Stomach smooth muscle (tissue), 2 donors: ENCODE data around the gene DOCK11.

Source experiments
- H3K27ac ChIP-seq: one replicate; pipeline ENCODE4 v1.7.0; 2013; ENCODE audit warnings: mild to moderate bottlenecking, low read length, inconsistent platforms
- H3K27me3 ChIP-seq, 2 donors: one replicate each; pipeline ENCODE4 v1.7.0; 2013; ENCODE audit warnings: low read length in 2 of 2; ENCODE audit not compliant: insufficient read depth in 2 of 2, control insufficient read depth in 1 of 2
- H3K36me3 ChIP-seq, 2 donors: one replicate each; pipeline ENCODE4 v1.7.0; 2013; ENCODE audit warnings: low read length in 2 of 2; ENCODE audit not compliant: control insufficient read depth in 2 of 2, insufficient read depth in 2 of 2
- H3K4me1 ChIP-seq: one replicate; pipeline ENCODE4 v1.7.0; 2013; ENCODE audit warnings: low read length; ENCODE audit not compliant: control insufficient read depth, insufficient read depth
- H3K4me3 ChIP-seq, 2 donors: one replicate each; pipeline ENCODE4 v1.7.0; 2013; ENCODE audit warnings: low read length in 2 of 2
- H3K9ac ChIP-seq, 2 donors: one replicate each; pipeline ENCODE4 v1.7.0; 2013; ENCODE audit warnings: low read length in 2 of 2, mild to moderate bottlenecking in 1 of 2
- H3K9me3 ChIP-seq, 2 donors: one replicate each; pipeline ENCODE4 v1.7.0; 2013; ENCODE audit warnings: low read length in 2 of 2; ENCODE audit not compliant: control insufficient read depth in 2 of 2
- donor health status: healthy.
- donor health status: Pancreatic carcinoma.

The DOCK11 gene

GRCh38 chrX:118530219-118530911 lies 34.8 kb downstream of the DOCK11 start:
- H3K27me3 ChIP-seq: no peaks in the 10 kb centered on the region
- H3K4me3 ChIP-seq: no peak overlapping the region
- no peak overlapping the region for H3K27ac ChIP-seq
- H3K9ac ChIP-seq: no peak overlapping the region
- no peaks in the 10 kb centered on the region for H3K9me3 ChIP-seq
- H3K4me1 ChIP-seq: peaks cover 3% of the 10 kb centered on the region
- H3K36me3 ChIP-seq: no peaks in the 10 kb centered on the region

GRCh38 chrX:118534716-118535493 lies 39.3 kb downstream of the DOCK11 start:
- Histone ChIP-seq H3K27ac (no peak overlapping the region), H3K4me3 (no peak overlapping the region), H3K9ac (no peak overlapping the region), H3K27me3 (no peaks in the 10 kb centered on the region), H3K9me3 (no peaks in the 10 kb centered on the region), H3K4me1 (peaks cover 3% of the 10 kb centered on the region), H3K36me3 (no peaks in the 10 kb centered on the region)

DNA sequence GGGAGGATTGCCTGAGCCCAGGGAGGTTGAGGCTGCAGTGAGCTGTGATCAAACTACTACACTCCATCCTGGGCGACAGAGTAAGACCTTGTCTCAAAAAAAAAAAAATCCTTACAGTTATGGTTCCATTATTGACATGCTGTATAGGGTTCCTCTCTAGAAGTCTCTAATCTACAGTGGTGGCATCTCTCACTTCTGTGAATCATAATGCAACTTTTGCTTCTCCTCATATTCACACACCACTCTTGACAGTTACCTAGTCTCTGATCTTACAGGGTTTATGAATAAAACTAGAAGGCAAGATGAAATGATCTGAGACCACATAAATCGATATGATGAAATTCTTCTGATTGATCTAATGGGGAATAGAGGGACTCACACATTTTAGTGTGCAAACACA lies 40.6 kb downstream of the DOCK11 start:
- Histone ChIP-seq H3K27ac (no peak overlapping the region), H3K4me3 (no peak overlapping the region), H3K36me3 (no peaks in the 10 kb centered on the region), H3K4me1 (no peaks in the 10 kb centered on the region), H3K9ac (no peak overlapping the region), H3K27me3 (no peaks in the 10 kb centered on the region), H3K9me3 (no peaks in the 10 kb centered on the region)

DNA sequence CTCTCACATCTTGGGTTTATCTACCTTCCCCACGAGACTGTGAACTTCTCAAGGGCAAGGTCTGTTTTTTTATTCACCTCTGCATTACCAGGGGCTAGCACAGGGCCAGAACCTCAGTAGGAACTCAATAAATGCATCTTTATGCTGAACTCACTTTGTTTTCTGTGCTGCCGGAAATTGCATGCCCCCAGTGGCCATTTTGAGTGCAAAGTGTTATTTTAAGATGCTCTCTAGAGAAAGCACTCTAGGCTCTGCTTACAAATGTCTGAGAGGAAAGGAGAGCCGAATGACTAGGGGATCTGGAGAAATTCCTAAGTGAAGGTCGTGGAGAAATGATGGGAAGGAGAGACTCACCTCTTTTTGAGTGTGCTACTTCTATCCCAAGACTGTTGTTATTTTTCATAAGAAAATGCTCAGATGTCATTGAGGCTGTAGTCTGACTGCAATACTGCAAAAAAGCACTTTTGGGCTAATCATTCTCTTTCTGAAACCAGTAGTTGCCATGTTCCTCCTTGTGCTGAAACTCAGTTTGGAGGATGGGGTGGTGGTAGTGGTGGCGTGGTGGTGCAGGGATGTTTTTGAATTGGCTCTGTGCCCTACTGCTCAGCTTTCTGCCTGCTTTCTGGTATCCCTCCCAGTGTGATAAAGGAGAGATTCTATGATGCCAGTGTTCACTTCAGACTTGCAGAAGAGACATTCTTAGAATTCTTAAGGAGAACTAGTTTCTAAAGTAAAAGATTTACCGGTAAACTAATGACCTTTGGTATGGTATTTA lies 41.3 kb downstream of the DOCK11 start:
- H3K27me3 ChIP-seq: no peaks in the 10 kb centered on the region
- H3K36me3 ChIP-seq: no peaks in the 10 kb centered on the region
- H3K4me1 ChIP-seq: no peaks in the 10 kb centered on the region
- no peak overlapping the region for H3K27ac ChIP-seq
- H3K4me3 ChIP-seq: no peak overlapping the region
- H3K9ac ChIP-seq: no peak overlapping the region
- H3K9me3 ChIP-seq: no peaks in the 10 kb centered on the region

DNA sequence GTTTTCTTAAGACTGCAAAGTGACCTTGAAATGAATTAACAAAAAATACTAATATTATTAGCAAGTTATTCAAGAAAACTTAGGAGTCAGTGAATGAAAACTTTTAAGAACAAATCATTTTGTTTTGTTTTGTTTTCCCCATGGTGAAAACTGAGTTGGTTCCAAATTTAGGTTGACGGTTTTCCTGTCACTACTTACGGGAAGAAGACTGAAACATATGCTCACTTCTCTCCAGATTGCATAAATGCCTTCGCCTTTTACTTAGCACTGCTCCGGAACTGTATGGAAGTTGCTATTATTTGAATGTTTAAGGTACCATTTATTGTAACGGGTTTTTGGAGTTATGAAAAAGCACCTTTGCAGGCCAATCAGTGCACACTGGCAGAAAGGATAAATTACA lies 42.8 kb downstream of the DOCK11 start:
- Histone ChIP-seq H3K27me3 (no peaks in the 10 kb centered on the region), H3K9ac (no peak overlapping the region), H3K27ac (no peak overlapping the region), H3K36me3 (no peaks in the 10 kb centered on the region), H3K4me3 (no peak overlapping the region), H3K4me1 (no peaks in the 10 kb centered on the region), H3K9me3 (no peaks in the 10 kb centered on the region)

GRCh38 chrX:118540342-118540741 lies 44.7 kb downstream of the DOCK11 start:
- no peaks in the 10 kb centered on the region for H3K27me3 ChIP-seq
- H3K4me1 ChIP-seq: no peaks in the 10 kb centered on the region
- no peak overlapping the region for H3K27ac ChIP-seq
- no peak overlapping the region for H3K4me3 ChIP-seq
- H3K9ac ChIP-seq: no peak overlapping the region
- no peaks in the 10 kb centered on the region for H3K9me3 ChIP-seq
- H3K36me3 ChIP-seq: peaks cover 0 to under 1% of the 10 kb centered on the region in 2 donors

- no peak overlapping the region for H3K27ac ChIP-seq
- no peak overlapping the region for H3K9ac ChIP-seq
- no peaks in the 10 kb centered on the region for H3K4me1 ChIP-seq
- peaks cover 0 to 2% of the 10 kb centered on the region in 2 donors for H3K36me3 ChIP-seq
- H3K9me3 ChIP-seq: no peaks in the 10 kb centered on the region
- H3K4me3 ChIP-seq: no peak overlapping the region
- H3K27me3 ChIP-seq: no peaks in the 10 kb centered on the region
These were observed 45.9 kb downstream of the DOCK11 start for GRCh38 chrX:118541482-118541881.

DNA sequence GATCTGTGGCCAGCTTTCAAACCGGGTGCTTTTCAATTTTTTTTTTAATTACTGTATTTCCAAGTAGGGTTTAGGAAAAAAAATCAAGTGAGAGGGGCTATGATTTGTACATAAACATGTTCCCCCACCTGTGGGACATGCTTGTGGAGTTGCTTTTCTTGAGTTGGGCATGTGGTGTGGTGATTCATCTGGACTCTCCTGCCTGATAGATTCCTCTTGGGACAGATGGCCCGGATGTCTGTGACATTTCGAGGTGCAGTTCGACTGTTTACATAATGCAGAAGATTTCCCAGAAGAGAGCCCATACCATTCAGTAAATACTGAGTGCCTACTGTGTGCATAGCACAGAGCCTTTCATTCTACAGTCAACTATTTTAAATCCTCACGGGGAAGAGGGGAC lies 49.9 kb downstream of the DOCK11 start:
- no peak overlapping the region for H3K9ac ChIP-seq
- H3K36me3 ChIP-seq: peaks cover 2 to 4% of the 10 kb centered on the region in 2 donors
- H3K9me3 ChIP-seq: no peaks in the 10 kb centered on the region
- H3K27ac ChIP-seq: no peak overlapping the region
- no peak overlapping the region for H3K4me3 ChIP-seq
- no peaks in the 10 kb centered on the region for H3K27me3 ChIP-seq
- H3K4me1 ChIP-seq: no peaks in the 10 kb centered on the region

GRCh38 chrX:118548841-118549240 lies 53.2 kb downstream of the DOCK11 start:
- H3K9me3 ChIP-seq: no peaks in the 10 kb centered on the region
- peaks cover 3 to 8% of the 10 kb centered on the region in 2 donors for H3K36me3 ChIP-seq
- no peaks in the 10 kb centered on the region for H3K27me3 ChIP-seq
- H3K27ac ChIP-seq: no peak overlapping the region
- H3K9ac ChIP-seq: no peak overlapping the region
- H3K4me1 ChIP-seq: no peaks in the 10 kb centered on the region
- no peak overlapping the region for H3K4me3 ChIP-seq

DNA sequence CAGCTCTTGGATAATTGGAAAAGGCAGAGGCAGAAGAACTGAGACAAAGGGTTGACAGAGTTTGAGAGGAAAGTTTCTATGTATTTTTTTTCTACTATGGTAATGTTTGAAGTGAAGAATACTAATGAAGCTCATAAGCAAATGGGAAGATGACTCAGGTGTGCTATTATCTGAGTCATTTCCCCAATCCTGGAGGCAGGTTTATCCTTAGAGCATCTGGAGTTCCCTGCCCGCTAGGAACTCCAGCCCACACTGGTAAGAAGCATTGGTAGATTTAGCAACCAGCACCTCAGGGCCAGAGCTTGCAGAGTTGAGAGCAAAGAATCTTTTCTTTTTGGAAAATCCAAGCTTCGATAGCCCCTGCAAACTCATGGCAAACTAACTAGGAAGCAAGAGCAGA lies 55.2 kb downstream of the DOCK11 start:
- H3K27me3 ChIP-seq: no peaks in the 10 kb centered on the region
- H3K9ac ChIP-seq: no peak overlapping the region
- H3K4me3 ChIP-seq: no peak overlapping the region
- peaks cover 3 to 6% of the 10 kb centered on the region in 2 donors for H3K36me3 ChIP-seq
- H3K4me1 ChIP-seq: no peaks in the 10 kb centered on the region
- no peaks in the 10 kb centered on the region for H3K9me3 ChIP-seq
- no peak overlapping the region for H3K27ac ChIP-seq
